Ishikawa (cell line): ENCODE measurements around the gene FAM111B.

ENCODE experiments used
- CEBPB ChIP-seq: IDR thresholded peaks from 2 replicates; pipeline ENCODE4 v1.6.1; 2012
- CREB1 ChIP-seq: IDR thresholded peaks from 2 replicates; pipeline ENCODE4 v1.6.1; 2012; ENCODE audit warnings: low read depth
- EGR1 ChIP-seq: IDR thresholded peaks from 2 replicates; pipeline ENCODE4 v1.6.1; 2012
- EP300 ChIP-seq: IDR thresholded peaks from 2 replicates; pipeline ENCODE4 v1.6.1; 2012; ENCODE audit warnings: borderline replicate concordance
- FOXM1 ChIP-seq: IDR thresholded peaks from 2 replicates; pipeline ENCODE4 v1.6.1; 2012; ENCODE audit warnings: low read depth, borderline replicate concordance
- NFIC ChIP-seq: IDR thresholded peaks from 2 replicates; pipeline ENCODE4 v1.6.1; 2012
- RAD21 ChIP-seq: IDR thresholded peaks from 2 replicates; pipeline ENCODE4 v1.6.1; 2012; ENCODE audit warnings: low read depth
- TAF1 ChIP-seq: IDR thresholded peaks from 2 replicates; pipeline ENCODE4 v1.6.1; 2012; ENCODE audit warnings: low read depth, mild to moderate bottlenecking
- TCF12 ChIP-seq: IDR thresholded peaks from 2 replicates; pipeline ENCODE4 v1.6.1; 2012; ENCODE audit warnings: low read depth
- TEAD4 ChIP-seq: IDR thresholded peaks from 2 replicates; pipeline ENCODE4 v1.6.1; 2012
- YY1 ChIP-seq: IDR thresholded peaks from 2 replicates; pipeline ENCODE4 v1.6.1; 2012; ENCODE audit warnings: low read depth
- ZBTB7A ChIP-seq: IDR thresholded peaks from 2 replicates; pipeline ENCODE4 v1.6.1; 2012; ENCODE audit warnings: low read depth
- TF ChIP-seq, protein P1 (sequence below): IDR thresholded peaks from 2 replicates; pipeline ENCODE4 v1.6.1; 2012
- TF ChIP-seq, protein P2 (sequence below): IDR thresholded peaks from 2 replicates; pipeline ENCODE4 v1.6.1; 2012
- TF ChIP-seq, protein P3 (sequence below): IDR thresholded peaks from 2 replicates; pipeline ENCODE4 v1.6.1; 2012; ENCODE audit warnings: low read depth, mild to moderate bottlenecking

Gene FAM111B

DNA sequence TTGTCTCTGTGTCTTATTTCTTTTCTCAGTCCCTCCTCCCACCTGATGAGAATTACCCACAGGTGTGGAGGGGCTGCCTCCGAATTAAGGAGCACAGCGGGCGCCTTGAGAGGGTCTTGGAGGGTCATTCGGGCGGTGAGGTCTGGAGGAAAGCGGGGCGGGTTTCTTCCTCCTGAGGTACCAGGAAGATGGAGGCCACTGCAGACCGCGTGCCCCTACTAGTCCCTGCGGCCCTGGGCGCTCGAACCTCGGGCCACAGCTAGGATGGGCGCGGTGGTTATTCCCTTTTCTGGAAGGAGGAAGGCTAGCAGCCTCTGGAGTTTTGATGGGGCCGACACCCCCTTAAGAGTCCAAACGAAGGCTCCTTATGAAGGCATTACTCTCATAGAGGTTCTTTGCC is 30.2 kb downstream of the FAM111B start:
- TF ChIP-seq, protein P1, sequence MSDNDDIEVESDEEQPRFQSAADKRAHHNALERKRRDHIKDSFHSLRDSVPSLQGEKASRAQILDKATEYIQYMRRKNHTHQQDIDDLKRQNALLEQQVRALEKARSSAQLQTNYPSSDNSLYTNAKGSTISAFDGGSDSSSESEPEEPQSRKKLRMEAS: no peak

DNA sequence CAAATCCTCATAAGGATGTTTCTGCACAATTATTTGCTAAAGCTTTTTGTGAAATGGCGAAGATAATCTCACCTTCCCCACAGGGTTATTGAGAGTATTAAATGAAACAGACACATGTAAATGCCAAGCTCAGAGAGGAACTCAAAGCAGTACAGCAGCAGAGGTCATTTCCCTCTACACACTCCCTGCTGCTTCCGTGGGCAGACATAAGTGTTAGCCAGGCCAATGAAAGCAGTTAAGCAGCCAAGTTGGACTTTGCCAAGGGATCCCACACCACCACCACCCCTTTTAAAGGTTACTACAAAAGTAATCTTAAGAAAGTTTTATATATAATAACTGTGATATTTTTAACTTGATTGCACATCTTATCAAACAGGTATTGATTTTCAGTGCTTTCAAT is 31.6 kb downstream of the FAM111B start:
- TF ChIP-seq RAD21: no peak

DNA sequence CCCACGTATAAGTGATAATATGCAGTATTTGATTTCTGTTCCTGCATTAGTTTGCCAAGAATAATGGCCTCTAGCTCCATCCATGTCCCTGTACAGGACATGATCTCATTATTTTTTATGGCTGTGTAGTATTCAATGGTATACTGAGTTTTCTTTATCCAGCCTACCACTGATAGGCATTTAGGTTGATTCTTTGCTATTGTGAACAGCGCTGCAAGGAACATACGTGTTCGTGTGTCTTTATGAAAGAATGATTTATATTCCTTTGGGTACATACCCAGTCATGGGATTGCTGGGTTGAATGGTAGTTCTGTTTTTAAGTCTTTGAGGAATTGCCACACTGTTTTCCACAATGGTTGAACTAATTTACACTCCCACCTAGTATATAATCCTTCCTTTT is 34.2 kb downstream of the FAM111B start:
- TF ChIP-seq TAF1: no peak
- TF ChIP-seq TCF12: no peak
- no peak for TF ChIP-seq EP300
- no peak for TF ChIP-seq NFIC
- no peak for TF ChIP-seq CEBPB
- TF ChIP-seq, protein P2, sequence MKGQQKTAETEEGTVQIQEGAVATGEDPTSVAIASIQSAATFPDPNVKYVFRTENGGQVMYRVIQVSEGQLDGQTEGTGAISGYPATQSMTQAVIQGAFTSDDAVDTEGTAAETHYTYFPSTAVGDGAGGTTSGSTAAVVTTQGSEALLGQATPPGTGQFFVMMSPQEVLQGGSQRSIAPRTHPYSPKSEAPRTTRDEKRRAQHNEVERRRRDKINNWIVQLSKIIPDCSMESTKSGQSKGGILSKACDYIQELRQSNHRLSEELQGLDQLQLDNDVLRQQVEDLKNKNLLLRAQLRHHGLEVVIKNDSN: no peak
- TF ChIP-seq ZBTB7A: no peak
- no peak for TF ChIP-seq TEAD4

DNA sequence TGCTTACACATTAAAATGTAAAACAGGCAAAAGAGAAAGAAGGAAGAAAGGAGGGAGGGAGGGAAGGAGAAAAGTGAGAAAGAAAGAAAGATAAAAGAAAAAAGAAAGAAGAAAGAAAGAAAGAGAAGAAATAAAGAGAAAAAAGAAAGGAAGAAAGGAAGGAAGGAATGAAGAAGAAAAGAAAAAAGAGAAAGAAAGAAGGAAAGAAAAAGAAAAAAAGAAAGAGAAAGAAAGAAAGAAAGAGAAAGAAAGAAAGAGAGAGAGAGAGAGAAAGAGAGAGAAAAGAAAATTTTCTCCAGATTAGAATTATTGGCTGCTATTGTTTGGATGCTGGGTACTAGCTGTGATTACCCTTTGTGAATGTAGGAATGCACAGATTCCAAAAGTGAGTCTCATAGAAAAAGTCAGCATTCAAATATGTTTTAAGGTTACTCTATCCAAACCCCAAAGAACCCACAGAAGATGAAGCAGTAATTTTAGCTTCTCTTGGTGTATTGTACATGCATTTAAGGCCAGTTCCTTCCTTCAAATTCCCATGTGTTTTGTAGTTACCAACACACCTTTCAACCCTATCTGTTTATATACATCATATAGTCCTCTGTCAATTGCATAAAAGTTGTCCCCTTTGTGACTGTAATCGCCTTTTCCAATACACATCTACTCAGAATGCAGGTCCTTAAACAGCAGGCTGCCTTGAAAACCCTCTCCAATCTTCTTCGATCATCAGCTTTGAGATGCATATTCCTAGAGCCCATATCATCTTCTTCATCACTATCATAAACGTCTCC is 34.8 kb downstream of the FAM111B start:
- TF ChIP-seq, protein P3, sequence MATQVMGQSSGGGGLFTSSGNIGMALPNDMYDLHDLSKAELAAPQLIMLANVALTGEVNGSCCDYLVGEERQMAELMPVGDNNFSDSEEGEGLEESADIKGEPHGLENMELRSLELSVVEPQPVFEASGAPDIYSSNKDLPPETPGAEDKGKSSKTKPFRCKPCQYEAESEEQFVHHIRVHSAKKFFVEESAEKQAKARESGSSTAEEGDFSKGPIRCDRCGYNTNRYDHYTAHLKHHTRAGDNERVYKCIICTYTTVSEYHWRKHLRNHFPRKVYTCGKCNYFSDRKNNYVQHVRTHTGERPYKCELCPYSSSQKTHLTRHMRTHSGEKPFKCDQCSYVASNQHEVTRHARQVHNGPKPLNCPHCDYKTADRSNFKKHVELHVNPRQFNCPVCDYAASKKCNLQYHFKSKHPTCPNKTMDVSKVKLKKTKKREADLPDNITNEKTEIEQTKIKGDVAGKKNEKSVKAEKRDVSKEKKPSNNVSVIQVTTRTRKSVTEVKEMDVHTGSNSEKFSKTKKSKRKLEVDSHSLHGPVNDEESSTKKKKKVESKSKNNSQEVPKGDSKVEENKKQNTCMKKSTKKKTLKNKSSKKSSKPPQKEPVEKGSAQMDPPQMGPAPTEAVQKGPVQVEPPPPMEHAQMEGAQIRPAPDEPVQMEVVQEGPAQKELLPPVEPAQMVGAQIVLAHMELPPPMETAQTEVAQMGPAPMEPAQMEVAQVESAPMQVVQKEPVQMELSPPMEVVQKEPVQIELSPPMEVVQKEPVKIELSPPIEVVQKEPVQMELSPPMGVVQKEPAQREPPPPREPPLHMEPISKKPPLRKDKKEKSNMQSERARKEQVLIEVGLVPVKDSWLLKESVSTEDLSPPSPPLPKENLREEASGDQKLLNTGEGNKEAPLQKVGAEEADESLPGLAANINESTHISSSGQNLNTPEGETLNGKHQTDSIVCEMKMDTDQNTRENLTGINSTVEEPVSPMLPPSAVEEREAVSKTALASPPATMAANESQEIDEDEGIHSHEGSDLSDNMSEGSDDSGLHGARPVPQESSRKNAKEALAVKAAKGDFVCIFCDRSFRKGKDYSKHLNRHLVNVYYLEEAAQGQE: no peak
- TF ChIP-seq, protein P1: no peak
- no peak for TF ChIP-seq FOXM1
- no peak for TF ChIP-seq TEAD4
- TF ChIP-seq CEBPB: no peak

DNA sequence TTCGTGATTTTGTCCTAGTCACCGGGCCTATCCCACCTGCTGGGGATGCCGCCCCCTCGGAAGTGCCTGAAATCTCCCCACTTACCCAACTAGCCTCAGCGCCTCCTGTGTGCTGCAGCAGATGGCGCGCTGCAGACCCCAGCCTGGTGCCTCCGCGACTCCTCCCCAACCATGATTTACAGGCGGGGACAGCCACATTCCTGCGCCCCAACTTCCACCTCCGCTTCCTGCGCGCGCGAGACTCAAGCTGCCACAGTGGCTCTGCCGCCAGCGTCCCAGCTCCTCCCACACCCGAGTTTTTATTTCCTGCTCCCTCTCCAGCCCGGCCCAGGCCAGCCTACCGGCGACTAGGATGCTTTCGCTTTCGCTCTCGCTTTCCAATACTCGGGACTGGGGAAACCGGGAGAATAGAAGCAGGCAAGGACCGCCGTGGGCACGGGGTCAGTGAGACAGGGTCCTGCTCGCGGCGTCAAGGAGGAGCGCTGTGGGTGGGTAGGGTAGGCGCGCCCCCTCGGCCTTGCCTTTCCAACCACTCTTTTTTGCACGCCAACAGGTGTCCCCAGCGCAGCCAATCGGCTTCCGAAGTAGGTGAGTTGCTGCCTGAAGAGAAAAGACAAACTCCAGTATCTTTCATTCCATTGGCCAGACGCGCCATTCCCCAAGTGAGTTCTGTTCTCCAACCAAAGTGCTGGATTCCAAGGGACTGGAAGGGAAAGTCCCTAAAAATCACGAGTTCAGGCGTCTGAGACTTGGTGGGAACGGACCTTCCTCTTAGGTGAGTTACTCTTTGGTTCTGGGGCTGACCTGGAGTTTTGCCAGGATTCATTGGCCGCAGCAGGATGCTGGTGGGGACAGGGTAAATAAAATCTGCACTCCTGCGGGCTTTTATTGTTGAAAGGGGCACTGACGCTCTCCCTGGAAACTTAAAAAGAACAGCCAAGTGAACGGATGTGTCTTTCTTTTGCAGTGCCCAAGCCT is 35.8 kb downstream of the FAM111B start, which contains the start of gene FAM111A:
FAM111A (plus strand) TSS at position 327 of the 978 bp plus-strand sequence. CDS start 6,017 bp downstream, outside the sequence.
- TF ChIP-seq NFIC: no peak
- TF ChIP-seq TEAD4: no peak
- TF ChIP-seq ZBTB7A: no peak
- TF ChIP-seq, protein P2: no peak
- no peak for TF ChIP-seq FOXM1
- TF ChIP-seq TAF1: no peak
- TF ChIP-seq EP300: no peak
- no peak for TF ChIP-seq RAD21
- no peak for TF ChIP-seq CREB1
- TF ChIP-seq EGR1: no peak
- TF ChIP-seq, protein P1: no peak
- TF ChIP-seq YY1: no peak

DNA sequence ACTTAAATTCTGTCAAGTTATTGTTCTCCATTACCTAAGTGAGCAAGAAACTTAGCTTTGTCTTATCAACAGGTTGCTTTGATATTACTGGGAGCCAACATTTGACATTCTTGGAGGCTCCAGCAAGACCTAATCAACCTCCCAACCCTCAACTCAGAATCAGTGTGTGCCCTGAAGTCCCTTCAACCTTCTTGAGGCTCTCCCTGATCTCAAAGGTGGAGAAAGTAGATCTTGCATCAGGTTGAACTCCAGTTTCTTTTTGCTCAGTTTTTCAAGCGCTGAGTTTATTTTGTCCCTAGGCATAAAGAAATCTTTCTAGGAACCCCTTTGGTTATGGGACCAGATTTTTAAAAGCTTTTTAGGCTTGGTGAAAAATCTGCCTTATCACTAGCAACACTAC is 37.1 kb downstream of the FAM111B start:
- TF ChIP-seq EGR1 (no peak), FOXM1 (no peak), NFIC (no peak), YY1 (no peak), EP300 (no peak), TAF1 (no peak), CREB1 (no peak), ZBTB7A (no peak), RAD21 (no peak), TEAD4 (no peak), CEBPB (no peak), TCF12 (no peak)
- TF ChIP-seq, protein P2: no peak
- TF ChIP-seq, protein P3: no peak
- TF ChIP-seq, protein P1: no peak
